ENCODE results near the gene TMEM119. TPM values are rescaled to one million over a fixed set of nuclear protein-coding genes. Genes with fewer than 3 reads are reported as not detected.

TMEM119 gene
- total and polyA plus RNA-seq, 2 of the 8 experiments (the other 6 are each of a cell fraction or from before 2014, with no cell fraction given), result 0.35 to 0.61 TPM

GRCh38 chr12:108633081-108633533 is 35.2 kb upstream of the TMEM119 start:
- Histone ChIP-seq H4K5ac (ENCODE audit: insufficient read length, low read depth, low read length) (no peak overlapping the region), H3K79me2 (ENCODE audit: control insufficient read depth in 1 of 2, insufficient read depth in 2 of 2, low read length in 2 of 2) (no peaks in the 10 kb centered on the region), H3K79me1 (ENCODE audit: low read depth, low read length) (no peaks in the 10 kb centered on the region), H4K8ac (ENCODE audit: extremely low read depth, insufficient read depth, low read length) (no peak overlapping the region; the same call in 1 of the 2 replicates), H3K27me3 (replicated peaks in 1 of 4; ENCODE audit: control insufficient read depth in 3 of 4, extremely low read depth in 1 of 4, insufficient read depth in 3 of 4, low read length in 3 of 4) (no peaks in the 10 kb centered on the region), H2BK120ac (replicated peaks; ENCODE audit: low read depth, low read length) (no peak overlapping the region), H3K4me1 (replicated peaks in 1 of 4; ENCODE audit: control insufficient read depth in 3 of 4, insufficient read depth in 4 of 4, low read length in 3 of 4) (peaks cover 11 to 35% (median 17%) of the 10 kb centered on the region in 4 experiments), H3K23ac (ENCODE audit: insufficient read length) (no peak overlapping the region), H2BK15ac (ENCODE audit: low read length) (no peak overlapping the region), H3K56ac (replicated peaks; ENCODE audit: insufficient read length, low read depth, low read length) (no peak overlapping the region), H3K9me3 (ENCODE audit: insufficient read depth in 2 of 2, low read depth in 1 of 2, low read length in 1 of 2) (no peaks in the 10 kb centered on the region), H3K18ac (ENCODE audit: extremely low read depth, low read length) (no peak overlapping the region), H3K27ac (ENCODE audit: low read depth, low read length) (no peak overlapping the region), H3K4me2 (ENCODE audit: insufficient read depth in 1 of 2, low read depth in 2 of 2, low read length in 2 of 2) (no peak overlapping the region), H3K23me2 (ENCODE audit: low read depth, low read length) (no peaks in the 10 kb centered on the region), H3K14ac (ENCODE audit: insufficient read length) (no peak overlapping the region), H2BK12ac (ENCODE audit: low read depth, low read length) (0 out of 2 replicates have a peak overlapping the region, but pooled peaks have one; percentile 17), H4K91ac (replicated peaks; ENCODE audit: insufficient read length, low read length) (no peak overlapping the region), H3K4me3 (ENCODE audit: extremely low read depth in 1 of 4, insufficient read depth in 2 of 4, low read depth in 3 of 4, low read length in 4 of 4) (no peak overlapping the region), H2BK20ac (ENCODE audit: low read length) (no peak overlapping the region), H2AK5ac (ENCODE audit: low read depth, low read length) (no peak overlapping the region), H3K36me3 (ENCODE audit: control insufficient read depth in 2 of 4, insufficient read depth in 4 of 4, low read length in 3 of 4) (no peaks in the 10 kb centered on the region), H2BK5ac (ENCODE audit: low read depth, low read length) (no peak overlapping the region), H3K9ac (replicated peaks in 1 of 4; ENCODE audit: extremely low read depth in 1 of 4, low read depth in 3 of 4, low read length in 3 of 4) (no peak overlapping the region), H4K20me1 (replicated peaks in 1 of 2; ENCODE audit: control insufficient read depth in 1 of 2, insufficient read depth in 2 of 2, low read length in 2 of 2) (no peaks in the 10 kb centered on the region), H3K4ac (replicated peaks; ENCODE audit: insufficient read length, low read depth, low read length) (no peak overlapping the region), H2AFZ (ENCODE audit: low read length) (no peak overlapping the region)
- ChIA-PET CTCF (ENCODE audit: partially characterized antibody) (interaction anchor here (0.7 to 10.0 kb wide), 6 partner anchors 13 to 63 kb away, joined by 3 to 90 read pairs (median 5); no protein-coding TSS in a partner anchor), POLR2A (ENCODE audit: partially characterized antibody) (no interaction called here)
- no peak for DNase-seq (ENCODE audit: low read depth in 1 of 2, low spot score in 2 of 2)
- FAIRE-seq, result no peak
- TF ChIP-seq ATF3 (IDR thresholded peaks at IDR 0.05; ENCODE audit: insufficient read depth, low read depth, low read length) (no peak), CREB1 (IDR thresholded peaks at IDR 0.05) (no peak), BACH1 (IDR thresholded peaks at IDR 0.05; ENCODE audit: low read length) (no peak), SIN3A (conservative IDR thresholded peaks at IDR 0.05 in 1 of 2, IDR thresholded peaks at IDR 0.05 in 1 of 2; ENCODE audit: low read depth in 1 of 2, low read length in 2 of 2) (no peak), EZH2 (IDR thresholded peaks at IDR 0.05; ENCODE audit: low read depth, low read length, severe bottlenecking) (no peak), POLR2A (IDR thresholded peaks at IDR 0.05; ENCODE audit: control extremely low read depth in 1 of 2, low read depth in 2 of 2, low read length in 2 of 2) (no peak), YY1 (IDR thresholded peaks at IDR 0.05; ENCODE audit: low read depth, low read length) (no peak), MAFK (IDR thresholded peaks at IDR 0.05; ENCODE audit: low read depth, low read length) (no peak), SIX5 (IDR thresholded peaks at IDR 0.05; ENCODE audit: low read depth, low read length) (no peak), CBX5 (IDR thresholded peaks at IDR 0.05; ENCODE audit: low read depth, low read length) (no peak), NRF1 (IDR thresholded peaks at IDR 0.05; ENCODE audit: low read depth, low read length) (no peak), JUN (IDR thresholded peaks at IDR 0.05; ENCODE audit: low read depth, low read length) (no peak), SP2 (IDR thresholded peaks at IDR 0.05; ENCODE audit: low read length) (no peak), KDM1A (IDR thresholded peaks at IDR 0.05; ENCODE audit: borderline replicate concordance, low read length) (no peak)
- WGBS, 2 experiments (ENCODE audit: extremely low coverage in 1 of 2, insufficient coverage in 1 of 2, insufficient read length in 1 of 2, insufficient replicate concordance in 2 of 2, low coverage in 1 of 2, low lambda C conversion rate in 2 of 2, missing lambda C conversion rate in 1 of 2), result 90% methylated on average over 7 of the region's 7 CpGs; no CpG with 5 or more reads in 1 of the 2 experiments
